NCI-H460 (cell line): ENCODE results near the gene PDLIM1. TPM values are rescaled to one million over a fixed set of nuclear protein-coding genes. Genes with fewer than 3 reads are reported as not detected.

ENCODE experiments used
- DNase-seq: peaks from one replicate; pipeline ENCODE4 v3.0.0-alpha.2; 2016; ENCODE audit warnings: low read depth; ENCODE audit errors: extremely low read depth
- total RNA-seq: library from RNA; depleted of rRNA; stranded (reverse); fragments of >200 nt; shearing (Covaris generic); gene quantifications from 2 replicates; pipeline ENCODE4 v1.2.3, GENCODE V29; 2014

The PDLIM1 gene
- total RNA-seq, 1 experiment from 2014 or later: 19.4 TPM

DNA sequence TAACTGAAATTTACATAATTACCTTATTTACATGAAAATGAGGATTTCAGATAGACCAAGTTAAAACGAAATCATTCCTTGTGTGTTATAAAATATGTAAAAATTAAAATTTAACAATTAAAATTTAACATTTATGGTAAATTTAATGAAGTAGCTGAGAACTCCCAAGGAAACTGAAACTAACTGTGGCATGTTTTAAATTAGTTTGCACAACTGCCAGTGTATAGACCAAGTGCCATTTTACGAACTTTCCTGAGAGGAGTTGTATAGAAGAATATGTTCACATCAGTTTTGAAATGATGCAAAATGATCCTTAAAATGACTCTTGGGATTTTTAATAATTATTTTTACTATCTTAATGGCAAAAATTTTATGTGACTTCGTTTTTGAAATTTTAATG lies 23.6 kb downstream of the PDLIM1 start:
- no peak for DNase-seq

DNA sequence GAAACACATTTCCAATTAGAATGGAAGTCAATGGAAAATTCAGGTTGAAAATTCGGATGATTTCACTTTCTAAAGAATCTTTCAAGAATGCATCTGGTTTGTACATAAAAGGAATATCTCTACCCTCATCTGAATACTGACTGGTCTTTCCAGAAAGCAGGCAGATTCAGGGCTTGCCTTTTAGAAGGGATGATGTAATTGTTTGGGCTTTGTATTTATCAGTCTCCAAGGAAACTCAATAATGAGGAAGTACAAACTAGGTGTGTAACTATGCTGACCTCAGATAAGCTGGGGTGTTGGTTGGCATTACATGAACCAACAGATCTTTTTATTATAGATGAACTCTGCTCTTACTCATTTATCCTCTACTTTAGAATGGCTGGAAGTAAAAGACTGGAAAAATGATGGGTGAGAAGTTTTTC lies 24.1 kb downstream of the PDLIM1 start:
- no peak for DNase-seq

DNA sequence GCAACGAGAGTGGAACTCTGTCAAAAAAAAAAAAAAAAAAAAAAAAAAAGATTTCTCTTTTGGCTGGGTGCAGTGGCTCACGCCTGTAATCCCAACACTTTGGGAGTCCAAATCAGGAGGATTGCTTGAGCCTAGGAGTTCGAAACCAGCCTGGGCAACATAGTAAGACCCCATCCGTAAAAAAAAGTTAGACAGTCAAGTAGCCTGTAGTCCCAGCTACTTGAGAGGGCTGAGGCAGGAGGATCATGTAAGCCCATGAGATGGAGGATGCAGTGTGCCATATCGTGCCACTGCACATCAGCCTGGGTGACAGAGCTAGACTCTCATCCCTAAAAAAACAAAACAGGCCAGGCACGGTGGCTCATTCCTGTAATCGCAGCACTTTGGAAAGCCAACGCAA lies 25.2 kb downstream of the PDLIM1 start:
- no peak for DNase-seq

DNA sequence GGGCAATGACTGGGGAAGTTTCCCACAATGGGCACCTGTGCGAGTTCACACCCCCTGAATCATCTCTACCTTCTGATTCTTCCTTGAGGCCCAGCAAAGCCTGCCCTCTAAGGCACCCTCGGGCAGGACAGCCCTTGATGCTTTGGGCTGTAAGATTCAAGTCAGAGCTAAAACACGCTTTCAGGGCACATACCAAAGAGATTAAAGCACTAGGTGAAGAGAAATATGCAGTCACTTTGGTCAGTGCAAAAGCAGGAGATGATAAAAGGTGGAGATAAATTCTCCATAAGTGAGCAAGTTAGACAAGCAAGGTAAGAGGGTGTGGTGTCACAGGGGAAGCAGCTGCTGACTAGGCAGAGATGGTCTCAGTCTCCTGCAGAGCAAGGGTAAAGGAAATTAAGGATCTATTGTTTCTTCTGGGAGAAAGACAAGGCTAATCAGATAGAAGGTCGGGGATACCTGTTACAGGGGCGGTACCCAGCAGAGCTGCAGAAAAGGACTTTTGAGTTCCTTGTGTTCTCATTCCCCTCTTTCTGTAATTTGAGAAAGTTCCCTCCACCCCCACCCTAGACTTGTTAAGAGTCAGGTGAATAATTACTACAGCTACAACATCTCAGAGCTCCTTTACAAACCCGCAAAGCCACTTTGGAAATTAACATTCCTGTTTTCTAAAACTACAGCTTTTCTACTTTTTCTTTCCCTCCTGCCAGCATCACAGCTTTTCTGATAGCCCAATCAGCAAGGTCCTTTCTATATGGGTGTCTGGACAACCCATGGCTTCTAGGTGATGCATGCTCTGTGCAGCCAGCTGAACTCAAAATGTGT lies 26.4 kb downstream of the PDLIM1 start:
- no peak for DNase-seq

DNA sequence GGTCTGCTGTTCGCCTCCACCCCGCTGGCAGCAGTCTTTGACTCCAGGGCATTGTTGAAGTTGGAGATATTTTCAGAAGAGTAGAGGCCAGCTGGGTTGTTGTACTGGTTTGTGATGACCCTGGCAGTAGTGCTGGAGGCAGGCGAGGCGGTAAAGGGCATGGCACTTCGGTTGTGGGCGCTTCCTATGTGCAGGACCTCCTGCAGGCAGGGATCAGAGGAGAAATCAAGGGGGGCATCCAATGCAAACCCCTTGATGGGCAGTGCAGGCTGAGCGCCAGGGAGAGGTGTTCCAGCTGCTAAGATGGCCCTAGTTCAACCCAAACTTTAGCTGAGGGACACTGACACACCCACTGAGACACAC lies 27.0 kb downstream of the PDLIM1 start:
- no peak for DNase-seq

DNA sequence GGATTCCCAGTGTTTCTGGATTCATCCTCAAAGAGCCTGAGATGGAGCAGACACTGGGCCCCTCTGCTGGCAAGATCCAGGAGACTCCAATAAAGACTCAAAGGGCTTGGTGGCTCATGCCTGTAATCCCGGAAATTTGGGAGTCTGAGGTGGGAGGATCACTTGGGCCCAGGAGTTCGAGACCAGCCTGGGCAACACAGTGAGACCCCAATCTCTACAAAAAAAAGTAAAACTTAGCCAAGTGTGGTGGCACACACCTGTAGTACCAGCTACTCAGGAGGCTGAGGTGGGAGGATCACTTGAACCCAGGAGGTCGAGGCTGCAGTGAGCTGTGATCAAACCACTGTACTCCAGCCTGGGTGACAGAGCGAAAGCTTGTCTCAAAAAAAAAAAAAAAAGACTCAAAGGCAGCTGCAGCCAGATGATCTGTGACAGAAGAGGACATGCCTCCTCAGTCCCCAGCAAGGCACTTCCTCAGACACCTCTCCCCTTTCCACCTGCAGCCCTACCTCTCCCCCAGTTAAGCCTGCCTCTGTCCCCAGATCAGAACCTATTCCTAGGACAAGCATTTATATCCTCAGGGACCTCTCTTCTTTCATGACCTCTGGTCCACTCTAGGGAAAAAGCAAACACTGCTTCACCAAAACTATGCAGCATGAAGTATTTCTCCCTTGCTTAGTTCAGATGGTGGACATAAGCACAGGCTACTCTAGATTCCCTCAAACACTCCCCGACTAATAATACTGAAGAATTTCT lies 27.9 kb downstream of the PDLIM1 start:
- DNase-seq: no peak

DNA sequence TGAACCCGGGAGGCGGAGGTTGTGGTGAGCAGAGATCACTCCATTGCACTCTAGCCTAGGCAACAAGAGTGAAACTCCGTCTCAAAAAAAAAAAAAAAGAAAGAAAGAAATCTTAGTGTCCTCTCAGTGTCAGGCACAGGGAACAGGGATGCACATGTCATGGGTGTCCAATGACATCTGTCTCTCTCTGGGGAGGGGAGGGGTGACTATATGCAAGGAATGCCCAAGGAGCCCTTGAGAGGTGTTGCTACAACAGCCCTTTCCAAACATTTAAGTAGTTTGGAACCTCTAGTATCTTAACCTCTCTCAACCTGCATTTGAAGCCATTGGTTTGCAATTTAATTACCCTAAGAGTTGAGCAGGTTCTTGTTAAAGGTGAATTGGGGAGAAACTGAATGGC lies 28.9 kb downstream of the PDLIM1 start:
- no peak for DNase-seq

DNA sequence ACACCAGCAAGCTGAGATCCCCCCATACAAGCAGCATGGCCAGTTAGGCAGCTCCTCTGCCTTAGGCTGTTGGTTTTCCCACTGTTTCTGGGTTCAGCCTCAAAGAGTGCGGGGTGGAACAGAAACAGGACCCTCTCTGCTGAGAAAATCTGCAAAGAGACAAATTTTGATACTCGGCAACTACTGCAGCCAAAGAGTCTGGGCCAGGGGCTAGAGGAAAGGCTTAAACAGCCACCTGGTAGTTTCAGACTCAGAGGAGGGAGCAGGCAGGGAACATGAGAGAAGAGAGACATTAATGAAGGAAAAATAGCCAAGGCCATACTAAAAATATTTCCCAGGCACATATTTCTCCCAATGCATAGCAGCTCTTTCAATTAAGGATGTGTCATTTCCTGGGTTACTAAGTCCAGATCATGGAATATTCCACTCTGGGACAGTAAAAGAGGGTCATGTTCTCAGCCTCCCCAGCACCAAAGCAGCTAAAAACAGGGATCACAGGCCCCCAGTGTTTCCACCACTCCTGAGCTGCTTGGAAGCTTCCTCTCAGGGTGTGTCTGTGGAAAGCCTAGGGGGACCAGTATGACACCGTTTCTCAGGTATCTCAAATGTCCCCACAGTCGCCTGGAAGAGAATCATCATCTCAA lies 29.8 kb downstream of the PDLIM1 start:
- DNase-seq: no peak

DNA sequence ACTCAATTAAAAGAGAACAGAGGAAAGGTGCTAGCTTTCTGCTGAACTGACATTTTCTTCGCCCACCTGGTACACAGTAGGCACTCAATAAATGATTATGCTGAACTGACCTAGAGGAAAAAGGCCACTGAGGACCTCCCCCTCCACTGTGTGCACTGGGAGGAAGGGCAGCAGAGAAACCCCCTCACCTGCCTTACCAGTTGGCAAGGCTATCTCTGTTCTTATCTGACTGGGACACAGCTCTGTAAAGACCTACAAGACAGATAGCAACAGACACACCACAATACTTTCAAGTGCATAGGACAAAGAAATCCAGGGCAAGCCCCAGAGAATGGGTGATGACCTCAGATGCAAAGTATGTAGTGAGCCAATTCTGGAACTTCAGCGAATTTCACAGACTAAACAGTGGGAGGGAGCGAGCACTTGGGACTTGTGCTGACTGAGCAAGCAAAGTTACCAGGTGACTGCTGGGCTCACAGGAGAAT lies 30.4 kb downstream of the PDLIM1 start:
- DNase-seq: no peak

DNA sequence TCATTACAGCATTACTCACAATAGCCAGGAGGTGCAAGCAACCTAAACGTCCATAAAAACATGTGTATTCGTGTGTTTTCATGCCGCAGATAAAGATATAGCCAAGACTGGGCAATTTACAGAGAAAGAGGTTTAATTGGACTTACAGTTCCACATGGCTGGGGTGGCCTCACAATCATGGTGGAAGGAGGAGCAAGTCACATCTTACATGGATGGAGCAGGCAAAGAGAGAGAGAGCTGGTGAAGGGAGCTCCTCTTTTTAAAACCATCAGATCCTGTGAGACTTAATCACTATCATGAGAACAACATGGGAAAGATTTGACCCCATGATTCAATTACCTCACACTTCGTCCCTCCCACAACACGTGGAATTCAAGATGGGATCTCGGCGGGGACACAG lies 33.0 kb downstream of the PDLIM1 start:
- no peak for DNase-seq

DNA sequence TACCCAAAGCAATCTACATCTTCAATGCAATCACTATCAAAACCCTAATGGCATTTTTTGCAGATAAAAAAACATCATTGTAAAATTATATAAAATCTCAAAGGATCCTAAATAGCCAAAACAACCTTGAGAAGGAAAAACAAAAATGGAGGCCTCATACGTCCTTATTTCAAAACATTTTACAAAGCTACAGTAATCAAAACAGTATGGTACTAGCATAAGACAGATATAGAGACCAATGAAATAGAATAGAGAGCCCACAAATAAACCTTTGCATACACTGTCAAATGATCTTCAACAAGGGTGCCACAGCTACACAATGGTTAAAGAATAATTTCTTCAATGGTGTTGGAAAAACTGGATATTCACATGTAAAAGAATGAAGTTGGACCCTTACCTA lies 34.5 kb downstream of the PDLIM1 start:
- DNase-seq: no peak

DNA sequence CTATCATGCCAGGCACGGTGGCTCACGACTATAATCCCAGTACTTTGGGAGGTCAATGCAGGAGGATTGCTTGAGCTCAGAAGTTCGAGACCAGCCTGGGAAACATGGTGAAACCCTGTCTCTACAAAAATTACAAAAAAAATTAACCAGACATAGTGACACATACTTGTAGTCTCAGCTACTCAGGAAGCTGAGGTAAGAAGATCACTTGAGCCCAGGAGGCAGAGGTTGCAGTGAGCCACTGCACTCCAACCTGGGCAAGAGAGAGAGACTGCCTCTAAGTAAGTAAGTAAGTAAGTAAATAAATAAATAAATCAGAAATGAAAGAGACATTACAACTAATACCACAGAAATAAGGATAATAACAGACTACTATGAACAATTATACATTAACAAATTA lies 36.2 kb downstream of the PDLIM1 start:
- no peak for DNase-seq

DNA sequence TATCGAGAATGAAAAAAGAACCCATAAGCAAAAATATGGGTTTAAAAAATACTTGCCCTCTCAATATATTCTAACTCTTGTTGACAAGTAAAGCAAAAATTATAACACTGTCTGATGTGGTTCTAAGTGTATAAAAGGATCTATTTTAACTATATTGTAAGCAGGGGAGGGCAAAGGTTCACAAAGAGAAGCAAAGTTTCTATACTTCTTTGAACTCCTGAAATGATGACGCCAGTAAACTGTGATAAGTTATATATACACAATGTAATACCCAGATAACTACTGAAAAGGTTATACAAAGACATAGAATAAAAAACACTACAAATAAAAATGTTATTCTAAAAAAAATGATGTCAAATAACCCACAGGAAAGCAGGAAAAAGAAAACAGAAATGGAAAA lies 37.1 kb downstream of the PDLIM1 start:
- no peak for DNase-seq

DNA sequence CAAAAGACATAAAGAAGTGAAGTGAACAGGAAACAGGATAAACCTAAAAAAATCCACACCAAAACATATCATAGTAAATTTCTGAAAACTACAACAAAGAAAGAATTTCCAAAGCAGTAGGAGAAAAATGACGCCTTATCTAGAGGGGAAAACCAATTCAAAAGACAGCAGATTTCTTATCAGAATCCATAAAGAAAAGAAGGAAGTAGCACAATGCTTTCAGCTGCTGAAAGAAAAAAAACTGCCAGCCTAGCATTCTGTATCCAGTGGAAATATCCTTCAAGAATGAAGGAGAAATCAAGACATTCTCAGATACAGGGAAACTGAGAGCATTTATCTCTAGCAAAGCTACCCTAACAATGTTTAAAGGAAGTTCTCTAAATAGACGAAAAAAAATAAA lies 37.8 kb downstream of the PDLIM1 start:
- no peak for DNase-seq

DNA sequence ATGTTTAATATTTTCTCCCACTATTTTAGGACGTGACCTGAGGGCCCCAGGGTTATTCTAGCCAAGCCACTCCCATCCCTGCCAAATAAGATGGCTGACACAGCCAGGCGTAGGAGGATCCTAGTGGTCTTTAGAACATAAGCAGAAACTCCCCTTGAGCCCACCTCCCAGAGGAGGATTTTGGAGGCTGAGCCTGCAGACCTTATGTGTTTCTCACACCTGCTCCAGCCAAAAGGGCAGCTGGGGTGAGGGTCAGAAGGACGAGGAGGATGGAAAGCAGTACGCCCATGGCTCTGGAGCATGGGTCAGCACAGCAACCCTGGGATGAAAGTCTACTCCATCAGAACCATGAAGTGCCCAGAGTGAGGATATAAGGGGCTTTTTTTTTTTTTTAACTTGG lies 39.9 kb downstream of the PDLIM1 start:
- no peak for DNase-seq

DNA sequence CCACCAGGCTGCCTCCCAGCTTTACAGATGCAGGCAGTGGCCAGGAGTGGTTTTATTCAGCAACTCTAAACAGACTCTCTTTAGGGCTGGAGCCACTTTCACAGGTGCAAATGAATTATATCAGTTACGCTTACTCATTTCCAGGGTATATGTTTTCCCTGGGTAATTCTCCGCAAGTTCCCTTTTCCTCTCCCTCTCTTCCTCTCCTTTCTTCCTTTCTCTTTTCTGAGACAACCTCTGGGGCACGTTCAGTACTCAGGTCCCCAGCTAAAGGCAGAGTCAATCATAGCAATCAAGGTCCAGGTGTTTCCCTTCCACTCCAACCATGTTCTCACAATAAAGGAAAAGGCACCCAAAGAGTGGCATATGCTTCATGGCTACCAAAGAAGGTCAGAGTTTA lies 41.3 kb downstream of the PDLIM1 start:
- DNase-seq: no peak

DNA sequence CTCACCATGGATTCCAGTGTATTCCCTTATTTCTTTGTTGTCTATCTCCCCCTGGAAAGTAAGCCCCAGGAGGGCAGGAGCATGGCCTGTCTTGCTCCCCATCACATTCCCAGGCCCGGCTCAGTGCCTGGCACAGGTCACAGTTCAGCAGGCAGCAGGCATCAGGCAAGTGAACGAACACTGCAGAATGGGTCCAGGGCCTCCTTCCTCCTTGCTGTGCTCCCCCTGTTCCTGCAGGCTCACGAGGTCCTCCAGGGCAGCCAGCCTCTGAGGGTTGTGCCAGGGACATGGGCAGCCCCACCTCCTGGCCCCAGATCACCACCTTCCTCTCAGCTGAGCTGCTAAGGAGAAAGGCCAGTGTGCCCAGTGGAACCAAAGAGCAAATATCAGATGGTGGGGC lies 41.8 kb downstream of the PDLIM1 start:
- DNase-seq: no peak

DNA sequence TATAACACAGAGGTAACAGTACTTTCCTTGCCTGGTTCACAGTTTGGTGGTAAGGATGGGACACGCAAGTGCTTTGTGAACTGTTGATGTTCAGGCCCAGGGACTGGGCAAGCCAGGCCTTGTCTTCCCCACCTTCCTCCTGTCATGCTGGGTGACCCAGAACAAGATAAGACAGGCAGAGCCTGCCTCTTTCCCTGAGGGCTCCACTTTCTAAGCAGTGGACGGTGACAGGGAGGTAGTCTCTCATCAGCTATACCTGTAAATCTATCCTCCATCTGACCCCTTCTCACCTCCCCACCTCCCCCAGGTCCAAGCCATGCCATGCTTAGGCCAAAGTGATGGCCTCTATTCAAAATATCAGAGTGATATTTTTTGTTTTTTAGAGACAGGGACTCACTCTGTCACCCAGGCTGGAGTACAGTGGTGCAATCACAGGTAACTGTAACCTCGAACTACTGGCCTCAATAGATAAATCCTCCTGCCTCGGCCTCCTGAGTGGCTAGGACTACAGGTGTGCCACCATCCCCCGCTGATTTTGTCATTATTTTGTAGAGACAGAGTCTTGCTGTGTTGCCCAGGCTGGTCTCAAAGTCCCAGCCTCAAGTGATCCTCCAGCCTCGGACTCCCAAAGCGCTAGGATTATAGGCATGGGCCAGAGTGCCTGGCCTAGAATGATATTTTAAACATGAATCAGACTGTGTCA lies 42.8 kb downstream of the PDLIM1 start:
- DNase-seq: no peak

DNA sequence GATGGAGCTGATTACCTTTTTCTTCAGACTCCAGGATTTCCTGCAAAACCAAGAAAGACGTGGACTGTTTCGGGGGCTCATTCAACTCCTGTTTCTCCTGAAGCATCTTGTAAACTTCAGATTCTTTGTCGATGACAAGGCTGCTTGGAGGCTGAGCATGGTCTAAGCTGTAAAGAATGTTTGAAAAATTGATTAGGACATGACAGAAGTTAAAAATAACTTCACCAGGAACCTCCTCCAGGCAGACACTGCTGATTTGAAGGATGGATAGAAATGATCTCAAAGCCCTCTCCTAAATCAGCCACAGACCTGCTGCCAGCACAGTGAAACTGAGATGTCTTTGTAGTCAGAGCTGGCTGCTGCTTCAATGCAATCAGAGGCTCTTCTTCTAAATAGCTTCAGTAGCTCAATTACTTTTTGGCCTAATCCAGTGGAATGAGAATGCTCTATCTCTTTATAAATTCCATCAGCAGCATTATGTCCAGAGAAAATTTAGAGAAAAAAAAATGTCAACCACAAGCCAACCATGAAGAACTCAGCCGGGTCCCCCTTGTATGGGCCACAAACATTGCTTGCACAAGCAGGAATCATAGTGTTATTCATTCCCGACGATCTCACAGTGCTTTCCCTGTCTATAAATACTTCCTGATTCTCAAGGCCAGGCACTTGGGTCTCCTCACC lies 43.5 kb downstream of the PDLIM1 start:
- DNase-seq: no peak

DNA sequence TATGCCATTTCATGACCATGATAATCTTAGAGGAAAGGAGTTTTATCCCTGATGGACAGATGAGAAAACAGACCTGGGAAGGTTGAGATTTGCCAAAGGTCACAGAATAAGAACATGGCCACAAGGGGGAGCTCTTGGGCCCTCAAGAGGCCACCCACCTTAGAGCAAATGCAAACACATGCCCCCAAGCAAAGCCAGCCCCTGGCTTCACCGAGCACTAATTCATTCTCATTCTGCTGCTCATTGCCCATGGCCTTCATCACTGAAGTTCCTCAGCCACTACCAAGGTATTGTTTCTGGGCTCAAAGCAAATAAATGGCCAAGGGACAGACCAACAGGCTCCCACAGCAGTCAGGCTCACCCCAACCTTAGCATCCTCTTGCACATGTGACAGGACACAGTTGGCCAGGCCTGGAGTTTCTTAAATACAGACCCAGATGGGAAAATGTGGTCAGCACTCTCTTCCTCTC lies 44.2 kb downstream of the PDLIM1 start:
- peak; percentile 67 for DNase-seq
